ENCODE measurements around the gene MAP2. TPM values are rescaled to one million over a fixed set of nuclear protein-coding genes. Genes with fewer than 3 reads are reported as not detected.

The MAP2 gene
- total RNA-seq, 1 experiment from 2014 or later, result 71.1 TPM

DNA sequence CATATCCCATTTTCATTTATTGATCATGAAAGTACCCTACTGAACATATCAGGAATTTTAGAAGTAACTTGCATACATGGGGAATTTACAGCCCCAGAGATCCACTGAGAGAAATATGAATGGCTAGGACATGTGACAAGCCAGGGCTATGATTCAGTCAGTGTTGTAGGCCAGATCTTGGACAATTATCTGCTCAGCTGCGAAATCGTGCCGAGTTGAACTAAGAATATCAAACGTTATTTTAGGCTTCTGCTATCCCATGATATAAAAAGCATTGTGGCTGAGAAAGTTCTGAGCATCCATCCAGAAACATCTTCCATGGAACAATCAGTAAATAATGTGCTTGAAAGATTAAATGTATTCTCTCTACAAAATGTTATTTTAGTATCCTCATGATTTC, 262.1 kb downstream of the MAP2 start:
- no peak overlapping the region for H3K27ac ChIP-seq
- intact Hi-C loops (cut with micrococcal nuclease; ENCODE audit: unreplicated experiment), result no loop called here
- TF ChIP-seq CTCF (conservative IDR thresholded peaks at IDR 0.05) (no peak), EZH2 (IDR thresholded peaks at IDR 0.05; ENCODE audit: low read depth) (no peak)

GRCh38 chr2:209686448-209686847, 262.6 kb downstream of the MAP2 start:
- H3K36me3 ChIP-seq (ENCODE audit: low read depth), result no peaks in the 10 kb centered on the region
- no TSS peak for BruUV-seq (replicated peaks)
- H3K27me3 ChIP-seq (ENCODE audit: insufficient read depth, low read depth), result no peaks in the 10 kb centered on the region
- no peak overlapping the region for H3K27ac ChIP-seq
- H3K4me1 ChIP-seq (replicated peaks; ENCODE audit: insufficient read depth), result no peaks in the 10 kb centered on the region
- no peak overlapping the region for H3K4me2 ChIP-seq
- ChIA-PET CTCF (no interaction called here), POLR2A (ENCODE audit: unreplicated experiment) (no interaction called here)
- no peak overlapping the region for H2AFZ ChIP-seq
- H3K9me3 ChIP-seq (ENCODE audit: insufficient read depth, low read depth), result no peaks in the 10 kb centered on the region
- no peak overlapping the region for H3K4me3 ChIP-seq
- no peaks in the 10 kb centered on the region for H3K79me2 ChIP-seq (ENCODE audit: low read depth)
- H3F3A ChIP-seq (ENCODE audit: insufficient read depth, low read depth), result no peaks in the 10 kb centered on the region
- no peaks in the 10 kb centered on the region for H3K9me2 ChIP-seq (ENCODE audit: insufficient read depth)
- DNase-seq, result no peak
- TF ChIP-seq EZH2 (IDR thresholded peaks at IDR 0.05; ENCODE audit: low read depth) (no peak), CTCF (conservative IDR thresholded peaks at IDR 0.05) (no peak)
- intact Hi-C loops (cut with micrococcal nuclease; ENCODE audit: unreplicated experiment), result no loop called here
- H4K20me1 ChIP-seq (ENCODE audit: insufficient read depth), result no peaks in the 10 kb centered on the region

More for the DNA sequence above, 262.1 kb downstream of the MAP2 start:
- POLR2A ChIA-PET (ENCODE audit: unreplicated experiment), result no interaction called here
- CTCF ChIA-PET, result no interaction called here
- H3K27me3 ChIP-seq (ENCODE audit: insufficient read depth, low read depth), result no peaks in the 10 kb centered on the region
- H3K4me1 ChIP-seq (replicated peaks; ENCODE audit: insufficient read depth), result no peaks in the 10 kb centered on the region
- H3K9me3 ChIP-seq (ENCODE audit: insufficient read depth, low read depth), result no peaks in the 10 kb centered on the region
- no peaks in the 10 kb centered on the region for H3K9me2 ChIP-seq (ENCODE audit: insufficient read depth)
- H2AFZ ChIP-seq, result no peak overlapping the region
- no peak for DNase-seq
- H3K79me2 ChIP-seq (ENCODE audit: low read depth), result no peaks in the 10 kb centered on the region
- BruUV-seq (replicated peaks), result no TSS peak
- H3F3A ChIP-seq (ENCODE audit: insufficient read depth, low read depth), result no peaks in the 10 kb centered on the region
- no peaks in the 10 kb centered on the region for H4K20me1 ChIP-seq (ENCODE audit: insufficient read depth)
- H3K4me3 ChIP-seq, result no peak overlapping the region
- no peaks in the 10 kb centered on the region for H3K36me3 ChIP-seq (ENCODE audit: low read depth)
- H3K4me2 ChIP-seq, result no peak overlapping the region

- TF ChIP-seq CTCF (conservative IDR thresholded peaks at IDR 0.05) (no peak), EZH2 (IDR thresholded peaks at IDR 0.05; ENCODE audit: low read depth) (no peak)
- Histone ChIP-seq H3K4me2 (no peak overlapping the region), H3F3A (ENCODE audit: insufficient read depth, low read depth) (no peaks in the 10 kb centered on the region), H3K4me3 (no peak overlapping the region), H3K27me3 (ENCODE audit: insufficient read depth, low read depth) (no peaks in the 10 kb centered on the region), H3K4me1 (replicated peaks; ENCODE audit: insufficient read depth) (no peaks in the 10 kb centered on the region), H3K9me2 (ENCODE audit: insufficient read depth) (no peaks in the 10 kb centered on the region), H3K27ac (no peak overlapping the region), H3K79me2 (ENCODE audit: low read depth) (no peaks in the 10 kb centered on the region), H3K36me3 (ENCODE audit: low read depth) (no peaks in the 10 kb centered on the region), H4K20me1 (ENCODE audit: insufficient read depth) (no peaks in the 10 kb centered on the region), H3K9me3 (ENCODE audit: insufficient read depth, low read depth) (no peaks in the 10 kb centered on the region), H2AFZ (no peak overlapping the region)
- ChIA-PET POLR2A (ENCODE audit: unreplicated experiment) (no interaction called here), CTCF (no interaction called here)
- intact Hi-C loops (cut with micrococcal nuclease; ENCODE audit: unreplicated experiment), result no loop called here
- DNase-seq, result no peak
- BruUV-seq (replicated peaks), result no TSS peak
Observed at GRCh38 chr2:209687323-209687969, 263.6 kb downstream of the MAP2 start.

Measured in PC-9 (cell line).